Measurements from ENCODE around the gene LASP1NB.

The LASP1NB gene

DNA sequence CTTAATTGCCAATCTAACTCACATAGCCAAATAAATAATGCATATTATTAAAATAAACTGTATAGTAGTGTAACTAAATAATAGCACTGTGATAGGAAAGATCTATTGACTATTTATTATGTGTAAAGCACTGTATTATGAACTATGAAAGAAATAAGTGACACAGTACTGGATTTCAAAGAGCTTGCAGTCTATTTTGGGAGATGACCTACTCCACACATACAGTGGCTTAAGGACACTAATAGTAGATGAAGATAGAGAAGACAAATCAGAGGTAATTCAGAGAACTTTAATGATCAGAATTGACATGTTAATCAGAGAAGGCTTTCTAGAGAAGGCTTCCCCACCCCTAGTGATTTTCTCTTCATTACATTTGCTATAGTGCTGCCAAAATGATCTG lies 14.6 kb downstream of the LASP1NB start:
- Histone ChIP-seq H3K36me3 (ENCODE audit: control insufficient read depth in 2 of 3, insufficient read depth in 3 of 3, low read length in 3 of 3) (no peaks in the 10 kb centered on the region), H3K27ac (ENCODE audit: low read depth in 2 of 2, low read length in 2 of 2) (no peak overlapping the region), H3K4me1 (ENCODE audit: control insufficient read depth in 2 of 3, insufficient read depth in 2 of 3, low read depth in 1 of 3, low read length in 3 of 3) (no peaks in the 10 kb centered on the region), H3K27me3 (ENCODE audit: control insufficient read depth, insufficient read depth, low read length) (no peaks in the 10 kb centered on the region), H3K9ac (ENCODE audit: low read length in 3 of 3) (no peak overlapping the region), H3K4me3 (ENCODE audit: low read length in 3 of 3) (no peak overlapping the region), H3K9me3 (ENCODE audit: control insufficient read depth in 2 of 3, insufficient read depth in 1 of 3, low read length in 3 of 3) (no peaks in the 10 kb centered on the region)
- no peak for FAIRE-seq
- intact Hi-C loops (cut with DNase I), result no loop called here
- TF ChIP-seq, protein P1, sequence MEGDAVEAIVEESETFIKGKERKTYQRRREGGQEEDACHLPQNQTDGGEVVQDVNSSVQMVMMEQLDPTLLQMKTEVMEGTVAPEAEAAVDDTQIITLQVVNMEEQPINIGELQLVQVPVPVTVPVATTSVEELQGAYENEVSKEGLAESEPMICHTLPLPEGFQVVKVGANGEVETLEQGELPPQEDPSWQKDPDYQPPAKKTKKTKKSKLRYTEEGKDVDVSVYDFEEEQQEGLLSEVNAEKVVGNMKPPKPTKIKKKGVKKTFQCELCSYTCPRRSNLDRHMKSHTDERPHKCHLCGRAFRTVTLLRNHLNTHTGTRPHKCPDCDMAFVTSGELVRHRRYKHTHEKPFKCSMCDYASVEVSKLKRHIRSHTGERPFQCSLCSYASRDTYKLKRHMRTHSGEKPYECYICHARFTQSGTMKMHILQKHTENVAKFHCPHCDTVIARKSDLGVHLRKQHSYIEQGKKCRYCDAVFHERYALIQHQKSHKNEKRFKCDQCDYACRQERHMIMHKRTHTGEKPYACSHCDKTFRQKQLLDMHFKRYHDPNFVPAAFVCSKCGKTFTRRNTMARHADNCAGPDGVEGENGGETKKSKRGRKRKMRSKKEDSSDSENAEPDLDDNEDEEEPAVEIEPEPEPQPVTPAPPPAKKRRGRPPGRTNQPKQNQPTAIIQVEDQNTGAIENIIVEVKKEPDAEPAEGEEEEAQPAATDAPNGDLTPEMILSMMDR (IDR thresholded peaks at IDR 0.05; ENCODE audit: borderline replicate concordance, extremely low read depth, insufficient read depth), result no peak
- no peak for DNase-seq

DNA sequence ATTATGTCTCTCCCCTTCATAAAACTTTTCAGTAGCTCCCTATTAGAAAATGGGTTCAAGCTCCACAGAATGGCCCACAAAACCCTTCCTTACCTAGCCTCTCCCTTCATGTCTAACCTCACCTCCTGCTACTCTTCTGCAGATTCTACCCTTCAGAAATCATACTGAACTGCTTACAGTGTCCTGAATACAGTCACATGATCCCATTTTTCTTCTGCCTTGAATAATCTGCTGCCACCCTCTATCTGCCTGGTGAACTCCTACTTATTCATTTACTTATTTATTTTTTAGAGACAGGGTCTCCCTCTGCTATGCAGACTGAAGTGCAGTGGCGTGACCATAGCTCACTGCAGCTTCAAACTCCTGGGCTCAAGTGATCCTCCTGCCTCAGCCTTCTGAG lies 15.0 kb downstream of the LASP1NB start:
- no peak for FAIRE-seq
- Histone ChIP-seq H3K27ac (ENCODE audit: low read depth in 2 of 2, low read length in 2 of 2) (no peak overlapping the region), H3K4me1 (ENCODE audit: control insufficient read depth in 2 of 3, insufficient read depth in 2 of 3, low read depth in 1 of 3, low read length in 3 of 3) (no peaks in the 10 kb centered on the region), H3K4me3 (ENCODE audit: low read length in 3 of 3) (no peak overlapping the region), H3K36me3 (ENCODE audit: control insufficient read depth in 2 of 3, insufficient read depth in 3 of 3, low read length in 3 of 3) (no peaks in the 10 kb centered on the region), H3K9me3 (ENCODE audit: control insufficient read depth in 2 of 3, insufficient read depth in 1 of 3, low read length in 3 of 3) (no peaks in the 10 kb centered on the region), H3K27me3 (ENCODE audit: control insufficient read depth, insufficient read depth, low read length) (no peaks in the 10 kb centered on the region), H3K9ac (ENCODE audit: low read length in 3 of 3) (no peak overlapping the region)
- intact Hi-C loops (cut with DNase I), result no loop called here
- TF ChIP-seq, protein P1 (IDR thresholded peaks at IDR 0.05; ENCODE audit: borderline replicate concordance, extremely low read depth, insufficient read depth), result no peak
- DNase-seq, result no peak

DNA sequence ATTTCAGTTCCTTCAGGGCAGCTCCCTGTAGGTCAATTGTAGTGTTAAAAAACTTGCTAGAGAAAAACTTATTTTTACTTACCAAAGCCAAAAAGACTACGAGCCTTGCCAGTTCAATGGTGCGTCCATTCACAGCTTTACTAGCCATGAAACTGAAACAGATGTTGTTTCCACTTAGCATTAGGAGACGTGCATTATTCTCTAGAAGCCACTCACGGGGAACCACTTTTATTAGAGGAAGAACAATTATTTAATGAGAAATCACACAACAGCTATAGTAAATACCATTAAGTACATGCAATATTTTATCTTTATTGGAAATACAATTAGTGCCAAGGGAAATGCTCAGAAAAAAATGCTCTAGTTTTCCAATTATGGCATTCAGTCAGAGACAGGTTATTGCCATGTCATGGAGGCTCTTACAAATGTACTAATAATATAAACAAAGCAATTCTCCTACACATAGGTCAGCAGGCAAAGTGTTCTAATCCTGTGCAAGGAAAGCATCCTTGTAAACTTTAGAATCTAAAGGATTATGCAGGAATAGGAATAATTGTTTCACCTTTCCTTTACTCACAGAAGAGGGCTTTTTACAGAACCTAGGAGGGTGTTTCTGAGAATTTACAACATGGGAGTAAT lies 17.4 kb downstream of the LASP1NB start:
- Histone ChIP-seq H3K9ac (ENCODE audit: low read length in 3 of 3) (no peak overlapping the region), H3K36me3 (ENCODE audit: control insufficient read depth in 2 of 3, insufficient read depth in 3 of 3, low read length in 3 of 3) (no peaks in the 10 kb centered on the region), H3K4me1 (ENCODE audit: control insufficient read depth in 2 of 3, insufficient read depth in 2 of 3, low read depth in 1 of 3, low read length in 3 of 3) (no peaks in the 10 kb centered on the region), H3K27me3 (ENCODE audit: control insufficient read depth, insufficient read depth, low read length) (no peaks in the 10 kb centered on the region), H3K4me3 (ENCODE audit: low read length in 3 of 3) (no peak overlapping the region), H3K9me3 (ENCODE audit: control insufficient read depth in 2 of 3, insufficient read depth in 1 of 3, low read length in 3 of 3) (no peaks in the 10 kb centered on the region), H3K27ac (ENCODE audit: low read depth in 2 of 2, low read length in 2 of 2) (no peak overlapping the region)
- TF ChIP-seq, protein P1 (IDR thresholded peaks at IDR 0.05; ENCODE audit: borderline replicate concordance, extremely low read depth, insufficient read depth), result no peak
- no peak for FAIRE-seq
- intact Hi-C loops (cut with DNase I), result no loop called here
- DNase-seq, result no peak

DNA sequence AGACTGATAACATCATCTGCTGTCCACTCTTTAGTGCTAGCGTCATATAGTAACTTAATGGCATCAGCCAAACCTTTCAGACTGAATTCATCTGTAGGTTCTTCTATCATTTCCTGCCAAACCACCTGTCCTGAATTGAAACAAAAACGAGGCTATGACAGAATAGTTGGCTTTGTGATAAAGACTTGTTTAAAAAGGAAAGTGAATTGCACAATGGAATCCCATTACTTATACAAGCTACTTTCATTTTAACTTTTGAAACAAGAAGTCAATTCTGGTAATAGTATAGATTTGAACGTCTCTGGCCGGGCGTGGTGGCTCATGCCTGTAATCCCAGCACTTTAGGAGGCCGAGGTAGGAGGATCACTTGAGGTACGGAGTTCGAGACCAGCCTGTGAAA lies 18.2 kb downstream of the LASP1NB start:
- Histone ChIP-seq H3K4me1 (ENCODE audit: control insufficient read depth in 2 of 3, insufficient read depth in 2 of 3, low read depth in 1 of 3, low read length in 3 of 3) (no peaks in the 10 kb centered on the region), H3K27me3 (ENCODE audit: control insufficient read depth, insufficient read depth, low read length) (no peaks in the 10 kb centered on the region), H3K36me3 (ENCODE audit: control insufficient read depth in 2 of 3, insufficient read depth in 3 of 3, low read length in 3 of 3) (no peaks in the 10 kb centered on the region), H3K27ac (ENCODE audit: low read depth in 2 of 2, low read length in 2 of 2) (no peak overlapping the region), H3K4me3 (ENCODE audit: low read length in 3 of 3) (no peak overlapping the region), H3K9ac (ENCODE audit: low read length in 3 of 3) (no peak overlapping the region), H3K9me3 (ENCODE audit: control insufficient read depth in 2 of 3, insufficient read depth in 1 of 3, low read length in 3 of 3) (no peaks in the 10 kb centered on the region)
- TF ChIP-seq, protein P1 (IDR thresholded peaks at IDR 0.05; ENCODE audit: borderline replicate concordance, extremely low read depth, insufficient read depth), result no peak
- FAIRE-seq (no peak), DNase-seq (no peak)
- intact Hi-C loops (cut with DNase I), result no loop called here
